Fibroblast of pulmonary artery (primary cell): Measurements from ENCODE around the gene ST6GAL1.
A peak's percentile ranks its signal among the peaks of the same experiment; 100 is the strongest.
"Not testable (repeated sequence)": the region's sequence is repeated elsewhere in the genome, so short reads cannot be mapped to it uniquely, and the experiment has no call there.

Experiments
- DNase-seq: peaks from one replicate; pipeline ENCODE4 v3.0.0-alpha.2; 2010; ENCODE audit warnings: low read depth
- H3K4me3 ChIP-seq: replicated peaks from 2 replicates; pipeline ENCODE4 v1.5.1; 2011; ENCODE audit warnings: low read depth, mild to moderate bottlenecking, control low read depth, low read length, moderate library complexity
- CTCF ChIP-seq: IDR thresholded peaks from 2 replicates; pipeline ENCODE4 v1.5.1; 2011; ENCODE audit warnings: mild to moderate bottlenecking, control low read depth, low read length, inconsistent platforms; ENCODE audit errors: missing control alignments

The ST6GAL1 gene

GRCh38 chr3:187016639-187017345 is 86.5 kb downstream of the ST6GAL1 start:
- TF ChIP-seq CTCF, result no peak
- no peak overlapping the region for H3K4me3 ChIP-seq
- DNase-seq, result peak; percentile 86

GRCh38 chr3:187017511-187018230 is 87.3 kb downstream of the ST6GAL1 start:
- no peak overlapping the region for H3K4me3 ChIP-seq
- no peak for TF ChIP-seq CTCF
- DNase-seq, result peak; percentile 71

GRCh38 chr3:187019542-187020072 is 89.3 kb downstream of the ST6GAL1 start:
- no peak for TF ChIP-seq CTCF
- H3K4me3 ChIP-seq, result no peak overlapping the region
- DNase-seq, result no peak

- H3K4me3 ChIP-seq, result no peak overlapping the region
- DNase-seq, result no peak
These were observed 90.0 kb downstream of the ST6GAL1 start for GRCh38 chr3:187020376-187020775.

GRCh38 chr3:187021748-187022402 is 91.5 kb downstream of the ST6GAL1 start:
- no peak overlapping the region for H3K4me3 ChIP-seq
- DNase-seq, result no peak
- no peak for TF ChIP-seq CTCF

More at GRCh38 chr3:187020376-187020775, 90.0 kb downstream of the ST6GAL1 start:
- no peak for TF ChIP-seq CTCF

GRCh38 chr3:187022403-187023029 is 92.2 kb downstream of the ST6GAL1 start:
- no peak for TF ChIP-seq CTCF
- DNase-seq, result no peak
- H3K4me3 ChIP-seq, result no peak overlapping the region

- not testable (repeated sequence) for DNase-seq, H3K4me3 ChIP-seq
These were observed 93.0 kb downstream of the ST6GAL1 start for GRCh38 chr3:187023340-187023739.
